Astrocyte (in vitro differentiated cells and primary cell): ENCODE measurements around the gene THRAP3. TPM values are rescaled to one million over a fixed set of nuclear protein-coding genes. Genes with fewer than 3 reads are reported as not detected.
A peak's percentile ranks its signal among the peaks of the same experiment; 100 is the strongest.

Source experiments
- DNase-seq: peaks from one replicate; pipeline ENCODE4 v3.0.0-alpha.2; 2010; ENCODE audit warnings: low read depth
- FAIRE-seq: peaks from 2 replicates; lab custom pipeline; 2011; peaks lifted over from hg19 to GRCh38; lab: Jason Lieb, UNC
- H2AFZ ChIP-seq: 2 replicates; pipeline ENCODE4 v1.6.0; 2012; ENCODE audit warnings: low read depth, low read length, inconsistent platforms
- H3K27ac ChIP-seq: 2 replicates; pipeline ENCODE4 v1.5.1; 2011; ENCODE audit warnings: low read depth, low read length, inconsistent platforms
- H3K27me3 ChIP-seq: 2 replicates; pipeline ENCODE4 v1.6.0; 2011; ENCODE audit warnings: low read length, inconsistent platforms; ENCODE audit not compliant: insufficient read depth
- H3K36me3 ChIP-seq: 2 replicates; pipeline ENCODE4 v1.5.1; 2011; ENCODE audit warnings: low read length, inconsistent platforms; ENCODE audit not compliant: insufficient read depth
- H3K4me1 ChIP-seq: 2 replicates; pipeline ENCODE4 v1.5.1; 2011; ENCODE audit warnings: low read length, inconsistent platforms; ENCODE audit not compliant: insufficient read depth
- H3K4me2 ChIP-seq: 2 replicates; pipeline ENCODE4 v1.6.0; 2012; ENCODE audit warnings: low read length, inconsistent platforms
- H3K4me3 ChIP-seq: 2 replicates; pipeline ENCODE4 v1.5.1; 2011; ENCODE audit warnings: low read depth, mild to moderate bottlenecking, low read length, inconsistent platforms; ENCODE audit not compliant: insufficient read depth
- H3K79me2 ChIP-seq: 2 replicates; pipeline ENCODE4 v1.6.0; 2012; ENCODE audit warnings: mild to moderate bottlenecking, low read length, inconsistent platforms; ENCODE audit not compliant: insufficient read depth
- H3K9ac ChIP-seq: 2 replicates; pipeline ENCODE4 v1.6.0; 2012; ENCODE audit warnings: mild to moderate bottlenecking, low read length, inconsistent platforms
- H3K9me3 ChIP-seq: 2 replicates; pipeline ENCODE4 v1.5.1; 2012; ENCODE audit warnings: low read depth, mild to moderate bottlenecking, low read length, inconsistent platforms; ENCODE audit not compliant: insufficient read depth
- H4K20me1 ChIP-seq: 2 replicates; pipeline ENCODE4 v1.6.0; 2012; ENCODE audit warnings: low read length, inconsistent platforms; ENCODE audit not compliant: insufficient read depth
- H3K27ac Mint-ChIP-seq: one replicate; pipeline ENCODE4 v1.8.0; 2021; ENCODE audit warnings: mild to moderate bottlenecking, mixed read lengths; ENCODE audit not compliant: unreplicated experiment
- H3K27me3 Mint-ChIP-seq: one replicate; pipeline ENCODE4 v1.8.0; 2021; ENCODE audit warnings: low read depth, mixed read lengths; ENCODE audit not compliant: unreplicated experiment
- H3K36me3 Mint-ChIP-seq: one replicate; pipeline ENCODE4 v1.8.0; 2021; ENCODE audit warnings: low read depth, mixed read lengths; ENCODE audit not compliant: unreplicated experiment
- H3K4me1 Mint-ChIP-seq: one replicate; pipeline ENCODE4 v1.8.0; 2021; ENCODE audit warnings: low read depth, mixed read lengths; ENCODE audit not compliant: unreplicated experiment
- H3K4me3 Mint-ChIP-seq: one replicate; pipeline ENCODE4 v1.8.0; 2021; ENCODE audit warnings: mild to moderate bottlenecking, moderate library complexity, mixed read lengths; ENCODE audit not compliant: unreplicated experiment
- H3K9me3 Mint-ChIP-seq: one replicate; pipeline ENCODE4 v1.8.0; 2021; ENCODE audit warnings: mild to moderate bottlenecking, mixed read lengths; ENCODE audit not compliant: unreplicated experiment
- EZH2 ChIP-seq: IDR thresholded peaks from 2 replicates; pipeline ENCODE4 v1.6.1; 2012; ENCODE audit warnings: mild to moderate bottlenecking, low read length, inconsistent platforms; ENCODE audit not compliant: insufficient read depth
- total RNA-seq: library from RNA; stranded (reverse); gene quantifications from 2 replicates; pipeline ENCODE4 v1.2.1, GENCODE V29; 2021
- TF ChIP-seq, protein P1 (sequence below): IDR thresholded peaks from 2 replicates; pipeline ENCODE4 v1.5.1; 2011; ENCODE audit warnings: low read depth, mild to moderate bottlenecking, inconsistent platforms, low read length, moderate library complexity; ENCODE audit not compliant: insufficient read depth

The THRAP3 gene
- total RNA-seq, 1 donor from 2014 or later, result 109 TPM

DNA sequence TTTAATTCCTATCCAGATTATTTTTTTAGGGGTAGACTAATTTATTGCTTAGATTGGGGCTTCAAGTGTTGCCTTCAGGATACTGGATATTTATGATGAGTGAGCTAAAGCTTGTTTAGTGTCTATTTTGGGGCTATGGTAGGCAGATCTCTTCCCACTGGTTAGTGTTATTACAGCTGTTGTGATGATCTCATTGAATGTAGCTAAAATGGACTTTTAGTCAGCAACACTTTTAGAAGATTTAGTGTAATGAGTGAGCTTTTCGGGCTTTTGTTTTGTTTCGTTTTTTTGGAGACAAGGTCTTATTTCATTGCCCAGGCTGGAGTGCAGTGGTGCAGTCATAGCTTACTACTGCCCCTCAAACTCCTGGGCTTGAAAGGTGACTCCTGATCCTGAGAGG, 14.2 kb downstream of the THRAP3 start:
- peaks cover 30% of the 10 kb centered on the region for H3K4me1 Mint-ChIP-seq
- FAIRE-seq, result no peak
- peak overlapping the region; percentile 43 for H3K4me2 ChIP-seq
- DNase-seq, result peak; percentile 61
- H3K36me3 ChIP-seq, result peaks cover 13% of the 10 kb centered on the region
- no peaks in the 10 kb centered on the region for H3K27me3 Mint-ChIP-seq
- H3K27me3 ChIP-seq, result no peaks in the 10 kb centered on the region
- H3K4me3 ChIP-seq, result no peak overlapping the region
- no peak overlapping the region for H2AFZ ChIP-seq
- H3K4me1 ChIP-seq, result no peaks in the 10 kb centered on the region
- peaks cover 89% of the 10 kb centered on the region for H4K20me1 ChIP-seq
- peak overlapping the region; percentile 86 for H3K27ac Mint-ChIP-seq
- H3K4me3 Mint-ChIP-seq, result peak overlapping the region; percentile 60
- peaks cover 97% of the 10 kb centered on the region for H3K79me2 ChIP-seq
- H3K9ac ChIP-seq, result peak overlapping the region; percentile 27
- TF ChIP-seq EZH2, result no peak
- TF ChIP-seq, protein P1, sequence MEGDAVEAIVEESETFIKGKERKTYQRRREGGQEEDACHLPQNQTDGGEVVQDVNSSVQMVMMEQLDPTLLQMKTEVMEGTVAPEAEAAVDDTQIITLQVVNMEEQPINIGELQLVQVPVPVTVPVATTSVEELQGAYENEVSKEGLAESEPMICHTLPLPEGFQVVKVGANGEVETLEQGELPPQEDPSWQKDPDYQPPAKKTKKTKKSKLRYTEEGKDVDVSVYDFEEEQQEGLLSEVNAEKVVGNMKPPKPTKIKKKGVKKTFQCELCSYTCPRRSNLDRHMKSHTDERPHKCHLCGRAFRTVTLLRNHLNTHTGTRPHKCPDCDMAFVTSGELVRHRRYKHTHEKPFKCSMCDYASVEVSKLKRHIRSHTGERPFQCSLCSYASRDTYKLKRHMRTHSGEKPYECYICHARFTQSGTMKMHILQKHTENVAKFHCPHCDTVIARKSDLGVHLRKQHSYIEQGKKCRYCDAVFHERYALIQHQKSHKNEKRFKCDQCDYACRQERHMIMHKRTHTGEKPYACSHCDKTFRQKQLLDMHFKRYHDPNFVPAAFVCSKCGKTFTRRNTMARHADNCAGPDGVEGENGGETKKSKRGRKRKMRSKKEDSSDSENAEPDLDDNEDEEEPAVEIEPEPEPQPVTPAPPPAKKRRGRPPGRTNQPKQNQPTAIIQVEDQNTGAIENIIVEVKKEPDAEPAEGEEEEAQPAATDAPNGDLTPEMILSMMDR, result no peak
- no peaks in the 10 kb centered on the region for H3K9me3 ChIP-seq
- no peaks in the 10 kb centered on the region for H3K9me3 Mint-ChIP-seq
- peaks cover 3% of the 10 kb centered on the region for H3K36me3 Mint-ChIP-seq
- H3K27ac ChIP-seq, result peak overlapping the region; percentile 59

DNA sequence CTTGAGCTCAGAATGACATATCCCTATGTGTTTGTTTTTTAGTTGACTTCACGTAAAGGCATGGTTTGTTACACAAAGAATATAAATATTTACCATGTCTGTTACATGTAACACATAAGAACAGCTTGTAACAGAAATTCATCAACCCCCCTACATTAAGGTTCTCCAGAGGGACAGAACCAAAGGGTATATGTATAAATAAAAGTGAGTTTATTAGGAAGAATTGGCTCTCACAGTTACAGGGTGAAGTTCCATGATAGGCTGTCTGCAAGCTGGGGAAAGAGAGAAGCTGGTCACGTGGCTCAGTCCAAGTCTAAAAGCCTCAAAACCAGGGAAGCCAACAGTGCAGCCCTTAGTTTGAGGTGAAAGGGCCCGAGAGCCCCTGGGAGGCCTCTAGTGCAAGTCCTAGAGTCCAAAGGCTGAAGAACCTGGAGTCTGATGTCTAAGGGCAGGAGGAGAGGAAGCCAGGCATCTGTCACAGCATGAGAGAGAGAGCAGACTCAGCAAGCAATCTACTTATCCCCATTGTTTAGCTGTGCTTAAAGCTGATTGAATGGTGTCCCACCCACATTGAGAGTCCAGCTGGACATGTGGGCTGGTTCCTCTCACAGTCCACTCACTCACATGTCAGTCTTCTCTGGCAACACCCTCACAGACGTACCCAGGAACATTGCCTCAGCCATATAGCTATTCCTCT, 15.8 kb downstream of the THRAP3 start:
- H3K27me3 ChIP-seq, result no peaks in the 10 kb centered on the region
- H3K36me3 ChIP-seq, result peaks cover 8% of the 10 kb centered on the region
- Mint-ChIP-seq H3K9me3 (no peaks in the 10 kb centered on the region), H3K4me3 (no peak overlapping the region), H3K27me3 (no peaks in the 10 kb centered on the region), H3K4me1 (peaks cover 34% of the 10 kb centered on the region), H3K27ac (no peak overlapping the region), H3K36me3 (peaks cover 3% of the 10 kb centered on the region)
- no peak for TF ChIP-seq EZH2
- TF ChIP-seq, protein P1, result no peak
- FAIRE-seq (no peak), DNase-seq (no peak)
- no peak overlapping the region for H3K9ac ChIP-seq
- no peak overlapping the region for H2AFZ ChIP-seq
- H3K79me2 ChIP-seq, result peaks cover 92% of the 10 kb centered on the region
- no peak overlapping the region for H3K4me2 ChIP-seq
- H3K4me1 ChIP-seq, result no peaks in the 10 kb centered on the region
- peaks cover 85% of the 10 kb centered on the region for H4K20me1 ChIP-seq
- H3K9me3 ChIP-seq, result no peaks in the 10 kb centered on the region
- H3K4me3 ChIP-seq, result no peak overlapping the region
- peak overlapping the region; percentile 4 for H3K27ac ChIP-seq

DNA sequence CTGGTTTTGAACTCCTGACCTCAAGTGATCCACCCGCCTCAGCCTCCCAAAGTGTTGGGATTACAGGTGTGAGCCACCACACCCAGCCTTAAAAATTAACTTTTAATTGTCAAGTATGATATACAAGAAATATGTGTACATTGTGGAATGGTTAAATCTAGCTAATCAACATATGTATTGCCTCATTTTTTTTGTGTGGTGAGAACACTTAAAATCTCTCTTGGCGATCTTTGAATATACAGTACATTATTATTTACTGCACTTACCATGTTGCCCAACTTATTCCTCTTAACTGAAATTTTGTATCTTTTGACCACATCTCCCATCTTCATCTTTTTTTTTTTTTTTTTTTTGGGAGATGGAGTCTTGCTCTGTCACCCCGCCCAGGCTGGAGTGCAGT, 23.3 kb downstream of the THRAP3 start:
- H3K4me3 ChIP-seq, result no peak overlapping the region
- H3K27me3 ChIP-seq, result no peaks in the 10 kb centered on the region
- peak overlapping the region; percentile 77 for H3K27ac ChIP-seq
- DNase-seq (no peak), FAIRE-seq (no peak)
- Mint-ChIP-seq H3K4me1 (peaks cover 33% of the 10 kb centered on the region), H3K27me3 (no peaks in the 10 kb centered on the region), H3K36me3 (peaks cover 11% of the 10 kb centered on the region), H3K27ac (peak overlapping the region; percentile 100), H3K9me3 (no peaks in the 10 kb centered on the region), H3K4me3 (no peak overlapping the region)
- peaks cover 19% of the 10 kb centered on the region for H3K4me1 ChIP-seq
- H3K4me2 ChIP-seq, result no peak overlapping the region
- H3K9ac ChIP-seq, result no peak overlapping the region
- TF ChIP-seq, protein P1, result no peak
- TF ChIP-seq EZH2, result no peak
- H4K20me1 ChIP-seq, result peaks cover 78% of the 10 kb centered on the region
- H3K79me2 ChIP-seq, result peaks cover 92% of the 10 kb centered on the region
- H3K9me3 ChIP-seq, result no peaks in the 10 kb centered on the region
- H2AFZ ChIP-seq, result no peak overlapping the region
- H3K36me3 ChIP-seq, result no peaks in the 10 kb centered on the region
